ENCODE results near the gene GIMAP2.

GRCh38 chr7:150738092-150738491 lies 52.6 kb downstream of the GIMAP2 start:
- TF ChIP-seq CTCF (conservative IDR thresholded peaks at IDR 0.05 in 1 of 2, IDR thresholded peaks at IDR 0.05 in 1 of 2; ENCODE audit: low read depth in 1 of 2, low read length in 2 of 2) (no peak), EZH2 (IDR thresholded peaks at IDR 0.05; ENCODE audit: low read length, missing control alignments) (no peak)

Measured in fibroblast of lung (primary cell).